ENCODE data around the gene EFNA2.

DNA sequence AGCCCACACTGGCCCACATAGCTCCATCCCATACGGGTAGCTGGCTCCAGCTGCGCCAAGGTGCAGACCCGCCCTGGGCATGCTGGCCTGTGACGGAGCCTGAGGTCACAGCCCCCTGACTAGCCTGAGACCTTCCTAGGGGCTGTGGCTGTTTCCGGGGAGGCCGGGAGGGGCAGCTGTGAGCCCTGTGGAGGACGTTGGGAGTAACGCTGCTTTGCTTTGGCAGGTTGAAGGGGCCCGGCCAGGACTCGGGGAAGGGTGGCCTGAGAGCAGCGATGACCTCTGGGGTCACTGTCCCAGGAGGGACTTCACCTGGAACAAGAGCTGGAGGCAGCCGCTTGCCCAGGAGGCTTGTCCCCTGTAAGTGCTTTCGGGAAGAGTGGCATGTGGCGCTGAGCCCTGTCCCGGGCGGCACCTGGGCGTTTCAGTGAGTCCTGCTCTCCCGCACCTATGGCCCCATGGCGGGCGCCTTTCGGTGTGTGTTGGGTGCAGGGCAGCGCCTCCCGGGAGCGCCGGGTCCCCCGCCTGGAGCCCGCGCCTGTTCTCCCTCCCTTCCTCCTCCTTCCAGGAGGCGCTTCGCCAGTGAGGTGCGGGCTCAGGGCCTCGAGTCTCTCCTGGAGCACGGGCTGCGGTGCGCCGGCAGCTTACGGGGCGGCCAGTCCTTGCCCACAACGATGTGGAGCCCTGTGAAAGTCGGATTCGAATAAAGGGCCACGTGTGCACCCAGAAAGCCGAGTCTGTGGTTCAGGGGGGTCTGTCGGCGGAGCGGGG, 11.4 kb upstream of the EFNA2 start:
- TF ChIP-seq TARDBP (IDR thresholded peaks at IDR 0.05) (no peak), ARNT (IDR thresholded peaks at IDR 0.05) (no peak), BHLHE40 (IDR thresholded peaks at IDR 0.05; ENCODE audit: borderline replicate concordance) (no peak), FOXA1 (IDR thresholded peaks at IDR 0.05) (no peak), FOXM1 (IDR thresholded peaks at IDR 0.05; ENCODE audit: borderline replicate concordance) (no peak), SP1 (IDR thresholded peaks at IDR 0.05) (no peak), ELF4 (IDR thresholded peaks at IDR 0.05) (no peak), SUZ12 (IDR thresholded peaks at IDR 0.05) (no peak), CTBP1 (IDR thresholded peaks at IDR 0.05; ENCODE audit: borderline replicate concordance) (no peak), HDGF (IDR thresholded peaks at IDR 0.05; ENCODE audit: borderline replicate concordance) (no peak), FOXK2 (IDR thresholded peaks at IDR 0.05) (no peak), L3MBTL2 (conservative IDR thresholded peaks at IDR 0.05) (no peak; the same call in 1 of the 2 replicates), NFRKB (IDR thresholded peaks at IDR 0.05) (no peak)
- TF ChIP-seq, protein P1, sequence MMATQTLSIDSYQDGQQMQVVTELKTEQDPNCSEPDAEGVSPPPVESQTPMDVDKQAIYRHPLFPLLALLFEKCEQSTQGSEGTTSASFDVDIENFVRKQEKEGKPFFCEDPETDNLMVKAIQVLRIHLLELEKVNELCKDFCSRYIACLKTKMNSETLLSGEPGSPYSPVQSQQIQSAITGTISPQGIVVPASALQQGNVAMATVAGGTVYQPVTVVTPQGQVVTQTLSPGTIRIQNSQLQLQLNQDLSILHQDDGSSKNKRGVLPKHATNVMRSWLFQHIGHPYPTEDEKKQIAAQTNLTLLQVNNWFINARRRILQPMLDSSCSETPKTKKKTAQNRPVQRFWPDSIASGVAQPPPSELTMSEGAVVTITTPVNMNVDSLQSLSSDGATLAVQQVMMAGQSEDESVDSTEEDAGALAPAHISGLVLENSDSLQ (IDR thresholded peaks at IDR 0.05): no peak

All from HEK293T (cell line).